ENCODE data around the gene HECW1. TPM values are rescaled to one million over a fixed set of nuclear protein-coding genes. Genes with fewer than 3 reads are reported as not detected.

HECW1 gene
- total RNA-seq, 2 donors from 2014 or later, result not detected

DNA sequence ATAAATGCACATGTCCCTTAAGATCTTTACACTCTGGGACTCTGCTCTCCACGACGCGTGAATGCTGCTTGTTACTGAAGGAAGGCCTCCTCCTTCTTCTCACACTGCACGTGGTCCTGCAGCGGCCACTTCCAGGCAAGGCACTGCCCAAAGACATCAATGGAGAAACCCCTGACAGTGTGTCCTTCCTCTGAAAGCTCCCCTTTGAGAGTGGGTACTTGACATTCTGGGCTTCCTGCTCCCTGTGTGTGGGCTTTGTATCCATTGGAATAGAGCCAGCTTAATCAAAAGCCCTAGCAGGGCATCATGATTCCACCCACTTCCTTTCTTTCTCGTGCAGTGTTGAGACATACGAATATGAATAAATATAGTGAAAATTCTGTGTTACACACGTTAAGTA lies 400.8 kb downstream of the HECW1 start:
- H3K9me3 Mint-ChIP-seq, result no peaks in the 10 kb centered on the region
- no peak overlapping the region for H3K27ac Mint-ChIP-seq

DNA sequence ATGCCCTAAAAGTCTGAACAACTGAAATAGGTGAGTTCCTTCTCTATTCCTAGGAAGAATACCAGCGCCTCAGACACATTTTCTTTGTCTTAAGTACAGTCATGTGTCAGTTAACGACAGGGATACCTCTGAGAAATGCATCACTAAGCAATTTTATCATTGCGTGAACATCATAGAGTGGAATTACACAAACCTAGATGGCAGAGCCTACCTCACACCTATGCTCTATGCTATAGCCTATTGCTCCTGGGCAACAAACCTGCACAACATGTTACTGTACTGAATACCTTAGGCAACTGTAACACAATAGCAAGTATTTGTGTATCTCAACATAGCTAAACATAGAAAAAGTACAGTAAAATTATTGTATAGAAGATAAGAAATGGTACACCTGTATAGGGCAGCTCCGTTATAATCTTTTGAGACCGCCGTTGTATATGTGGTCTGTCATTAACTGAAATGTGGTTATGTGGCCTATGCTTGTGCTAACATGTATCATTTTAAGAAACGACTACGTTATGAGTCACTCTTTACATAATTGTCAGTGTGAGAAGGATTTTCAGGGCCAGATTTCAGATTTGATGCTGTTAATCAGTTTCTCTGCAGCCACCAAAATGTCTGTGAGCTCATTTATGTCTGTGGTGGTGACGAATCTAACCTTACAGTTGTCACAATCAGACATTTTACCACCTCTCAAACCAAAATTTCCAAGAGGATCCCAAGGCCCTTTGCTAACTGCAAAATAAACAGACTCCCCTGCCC lies 404.3 kb downstream of the HECW1 start:
- DNase-seq (ENCODE audit: low spot score in 2 of 2) (no peak), ATAC-seq (peak; percentile 76 to 93)
- Mint-ChIP-seq H3K27ac (no peak overlapping the region), H3K36me3 (no peaks in the 10 kb centered on the region), H3K9me3 (no peaks in the 10 kb centered on the region)

More for the DNA sequence above, 400.8 kb downstream of the HECW1 start:
- DNase-seq (ENCODE audit: low spot score in 2 of 2) (no peak), ATAC-seq (no peak)
- H3K36me3 Mint-ChIP-seq, result no peaks in the 10 kb centered on the region

DNA sequence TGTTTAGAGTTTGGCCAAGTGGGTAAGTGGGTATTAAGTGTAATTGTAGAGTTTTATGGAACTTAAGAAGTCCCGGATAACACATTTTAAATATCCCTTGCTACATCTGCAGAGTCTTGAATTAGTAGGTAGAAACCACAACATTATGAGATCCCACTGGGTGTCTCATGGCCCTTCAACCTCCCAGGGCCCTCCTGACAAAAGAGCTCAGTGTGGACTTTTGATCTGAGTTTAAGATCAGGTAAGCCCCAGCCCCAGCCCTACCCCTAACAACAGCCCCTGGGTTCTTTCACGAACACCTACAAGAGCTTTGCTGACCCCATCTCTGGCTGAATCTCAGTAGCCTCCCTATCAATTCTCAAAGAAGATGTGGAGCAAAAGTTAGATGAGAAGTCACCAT lies 405.0 kb downstream of the HECW1 start:
- no peaks in the 10 kb centered on the region for H3K9me3 Mint-ChIP-seq
- peak overlapping the region in 1 of 2 donors; percentile 4 for H3K27ac Mint-ChIP-seq
- no peak for ATAC-seq
- no peaks in the 10 kb centered on the region for H3K36me3 Mint-ChIP-seq
- DNase-seq (ENCODE audit: low spot score in 2 of 2), result no peak

DNA sequence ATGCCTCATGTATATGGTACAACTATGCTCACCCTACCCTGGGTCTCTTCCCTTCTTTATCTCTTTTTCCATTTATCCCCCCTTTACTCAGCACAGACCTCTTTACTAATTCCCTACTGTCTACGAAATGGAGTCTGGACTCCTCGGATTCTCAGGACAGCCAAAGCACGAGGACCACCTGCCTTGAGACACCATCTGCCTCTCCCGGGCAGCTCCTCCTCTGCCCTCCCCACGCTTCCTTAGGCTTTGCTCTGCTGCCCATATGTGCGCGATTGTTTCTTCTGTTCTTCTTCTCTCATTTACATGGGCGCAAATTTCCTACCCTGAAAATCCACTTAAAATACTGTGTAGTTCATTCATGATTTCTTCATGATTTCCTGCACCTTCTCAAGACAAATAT lies 407.8 kb downstream of the HECW1 start:
- Mint-ChIP-seq H3K9me3 (no peaks in the 10 kb centered on the region), H3K36me3 (no peaks in the 10 kb centered on the region)
- no peak for ATAC-seq

DNA sequence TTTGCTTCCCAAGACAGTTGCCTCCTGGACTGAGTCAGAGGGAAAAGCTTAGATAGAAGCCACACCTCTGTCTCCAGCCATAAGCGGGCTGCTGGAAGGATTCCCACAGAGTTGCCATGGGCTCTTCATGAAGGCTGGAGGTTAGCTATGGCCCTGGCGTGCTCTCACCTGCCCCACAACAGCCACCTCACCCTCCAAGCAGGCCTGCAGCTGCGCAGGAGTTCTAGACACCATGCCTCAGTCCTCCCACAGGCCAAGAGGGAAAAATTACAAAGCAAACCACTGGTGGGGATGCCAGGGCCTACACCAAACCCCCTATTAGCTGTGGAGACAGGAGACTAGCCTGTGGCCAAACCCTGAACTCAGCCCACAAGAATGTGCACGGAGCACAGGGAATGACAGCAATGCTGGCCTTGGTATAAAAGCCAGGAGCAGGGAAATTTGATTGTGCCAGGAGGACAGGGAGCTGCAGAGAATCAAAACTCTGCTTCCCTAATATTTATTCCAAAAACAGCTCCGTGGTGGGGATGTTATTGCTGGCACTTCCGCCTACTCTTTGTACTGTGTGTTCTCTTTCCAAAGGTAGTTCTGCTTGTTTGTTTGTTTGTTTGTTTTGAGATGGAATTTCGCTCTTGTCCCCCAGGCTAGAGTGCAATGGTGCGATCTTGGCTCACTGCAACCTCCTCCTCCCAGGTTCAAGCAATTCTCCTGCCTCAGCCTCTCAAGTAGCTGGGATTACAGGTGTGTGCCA lies 410.1 kb downstream of the HECW1 start:
- Mint-ChIP-seq H3K36me3 (no peaks in the 10 kb centered on the region), H3K27ac (no peak overlapping the region), H3K9me3 (no peaks in the 10 kb centered on the region)
- ATAC-seq (no peak), DNase-seq (ENCODE audit: low spot score in 2 of 2) (no peak)

More for the DNA sequence above, 407.8 kb downstream of the HECW1 start:
- no peak for DNase-seq (ENCODE audit: low spot score in 2 of 2)
- no peak overlapping the region for H3K27ac Mint-ChIP-seq

DNA sequence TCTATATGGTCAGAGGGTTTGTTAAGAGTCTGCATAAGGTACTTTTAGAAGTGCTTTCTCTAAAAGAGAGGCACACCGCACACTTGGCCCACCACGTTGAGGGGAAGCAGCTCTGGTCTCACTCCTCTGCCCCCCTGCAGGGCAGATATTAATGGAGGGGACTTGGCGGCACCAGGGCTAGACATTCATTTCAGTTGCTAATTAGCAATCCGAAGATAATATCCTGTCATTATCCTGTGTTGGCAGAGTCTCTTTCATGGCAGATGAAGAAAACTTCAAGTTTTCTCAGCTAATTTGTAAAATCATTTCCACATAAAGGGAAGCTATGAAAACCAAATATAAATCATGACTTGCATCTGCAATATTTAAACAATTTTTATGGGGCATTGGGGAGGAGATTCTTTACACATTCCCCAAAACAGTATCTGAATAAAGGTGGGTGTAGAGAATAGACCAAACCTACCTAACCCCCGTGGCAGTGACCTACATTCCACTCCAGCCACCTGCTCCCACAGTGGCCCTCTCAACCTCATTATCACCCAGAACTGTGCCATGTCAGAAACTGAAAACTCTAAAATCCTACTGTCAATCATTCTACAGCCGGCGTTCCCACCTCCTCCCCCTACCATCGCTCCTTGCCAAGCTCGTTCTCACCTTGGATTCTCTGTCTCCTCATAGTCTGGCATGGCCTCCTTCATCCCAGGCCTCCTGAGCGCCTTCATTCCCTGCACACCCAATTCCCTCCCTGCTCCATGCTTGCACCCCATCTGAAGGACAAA lies 416.3 kb downstream of the HECW1 start:
- no peak for DNase-seq (ENCODE audit: low spot score in 2 of 2)
- Mint-ChIP-seq H3K36me3 (no peaks in the 10 kb centered on the region), H3K27ac (no peak overlapping the region), H3K9me3 (no peaks in the 10 kb centered on the region)
- ATAC-seq, result no peak

DNA sequence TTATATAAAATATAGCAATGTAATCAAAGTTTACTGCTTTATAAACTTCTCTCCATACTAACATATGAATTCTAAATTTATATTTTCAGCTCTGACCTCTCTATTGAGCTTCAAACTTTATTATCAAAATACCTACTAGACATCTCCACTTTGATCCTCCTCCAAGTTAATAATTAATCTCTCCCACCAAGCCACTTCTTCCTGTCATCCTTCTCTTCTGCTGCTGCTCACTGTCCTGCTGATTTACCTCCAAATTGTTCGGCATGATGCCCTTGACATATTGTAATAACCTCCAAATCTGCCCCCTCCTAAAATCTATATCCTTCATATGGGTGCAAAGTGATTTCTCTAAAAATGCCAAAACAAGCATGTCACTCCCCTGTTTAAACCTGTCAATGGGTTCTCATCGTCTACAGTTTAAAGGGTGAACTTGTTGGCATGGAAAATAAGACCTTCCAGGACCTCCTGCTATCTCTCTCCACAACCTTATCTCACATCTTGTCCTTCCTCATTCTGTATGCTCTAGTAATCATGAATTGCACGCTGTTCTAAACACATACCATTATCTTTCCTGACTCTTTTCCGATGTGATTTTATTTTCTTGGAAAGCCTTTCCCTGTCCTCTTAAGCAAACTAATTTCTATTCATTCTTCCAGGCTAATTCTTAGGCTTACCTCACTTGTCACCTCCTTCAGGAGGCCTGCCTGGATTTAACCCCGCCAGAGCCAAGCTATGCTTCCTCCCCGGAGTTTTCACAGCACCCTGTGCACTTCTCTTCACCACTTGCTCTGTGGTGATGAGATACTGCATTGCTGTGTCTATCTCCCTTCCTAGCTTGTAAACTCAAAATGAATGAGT lies 418.3 kb downstream of the HECW1 start:
- no peak overlapping the region for H3K27ac Mint-ChIP-seq
- no peaks in the 10 kb centered on the region for H3K36me3 Mint-ChIP-seq
- no peak for DNase-seq (ENCODE audit: low spot score in 2 of 2)
- ATAC-seq, result no peak
- no peaks in the 10 kb centered on the region for H3K9me3 Mint-ChIP-seq

DNA sequence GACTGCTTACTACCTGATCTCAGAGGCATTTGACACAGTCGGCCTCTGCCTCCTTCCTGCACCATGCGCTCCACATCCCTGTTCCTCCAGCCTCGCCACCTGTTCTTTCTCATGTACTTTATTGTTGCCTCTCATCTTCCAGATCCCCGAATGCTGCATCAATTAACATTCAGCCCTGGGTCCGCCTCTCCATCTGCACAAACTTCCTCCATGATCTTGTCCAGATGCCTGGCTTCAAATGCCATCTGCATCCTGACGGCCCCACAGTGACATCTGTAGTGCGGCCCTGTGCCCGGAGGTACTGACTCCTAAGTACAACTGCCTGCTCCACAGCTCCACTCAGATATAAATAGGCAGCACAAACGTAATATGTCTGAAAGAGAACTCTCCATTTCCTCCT lies 419.3 kb downstream of the HECW1 start:
- Mint-ChIP-seq H3K9me3 (no peaks in the 10 kb centered on the region), H3K27ac (no peak overlapping the region), H3K36me3 (no peaks in the 10 kb centered on the region)
- DNase-seq (ENCODE audit: low spot score in 2 of 2) (no peak), ATAC-seq (no peak)

DNA sequence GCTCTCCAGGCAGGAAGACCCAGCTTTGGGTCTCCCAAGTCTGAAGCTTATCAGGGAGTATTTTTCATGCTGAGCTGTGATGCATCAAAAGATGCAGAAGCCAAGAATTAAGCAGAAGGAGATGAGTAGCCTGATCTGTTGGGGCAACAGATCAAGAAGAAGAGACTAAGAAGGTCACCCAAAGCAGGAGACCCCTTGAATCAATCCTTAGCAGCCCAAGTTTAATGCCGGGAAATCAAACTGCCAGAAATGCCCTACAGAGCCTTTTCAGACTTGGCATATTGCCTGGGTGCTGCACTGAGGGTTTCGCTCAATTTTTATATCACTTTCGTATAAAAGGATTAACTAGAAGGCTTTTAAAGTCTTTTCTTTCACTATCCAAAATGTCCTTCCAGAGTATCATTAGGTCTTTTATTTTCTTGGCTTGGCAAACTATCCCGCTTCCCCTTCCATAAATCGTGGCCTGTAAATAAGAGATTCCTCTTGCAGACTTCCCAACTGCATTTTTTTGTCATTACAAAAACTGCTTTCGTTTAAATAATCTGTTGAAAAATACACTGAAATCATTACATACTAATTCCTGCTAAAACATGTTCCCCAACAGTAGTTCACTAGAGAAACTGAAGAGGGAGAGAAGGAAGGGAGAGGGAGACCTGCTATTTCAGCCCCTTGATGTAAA lies 421.5 kb downstream of the HECW1 start:
- no peak for ATAC-seq
- no peaks in the 10 kb centered on the region for H3K9me3 Mint-ChIP-seq
- DNase-seq (ENCODE audit: low spot score in 2 of 2), result no peak
- H3K36me3 Mint-ChIP-seq, result no peaks in the 10 kb centered on the region
- H3K27ac Mint-ChIP-seq, result no peak overlapping the region

DNA sequence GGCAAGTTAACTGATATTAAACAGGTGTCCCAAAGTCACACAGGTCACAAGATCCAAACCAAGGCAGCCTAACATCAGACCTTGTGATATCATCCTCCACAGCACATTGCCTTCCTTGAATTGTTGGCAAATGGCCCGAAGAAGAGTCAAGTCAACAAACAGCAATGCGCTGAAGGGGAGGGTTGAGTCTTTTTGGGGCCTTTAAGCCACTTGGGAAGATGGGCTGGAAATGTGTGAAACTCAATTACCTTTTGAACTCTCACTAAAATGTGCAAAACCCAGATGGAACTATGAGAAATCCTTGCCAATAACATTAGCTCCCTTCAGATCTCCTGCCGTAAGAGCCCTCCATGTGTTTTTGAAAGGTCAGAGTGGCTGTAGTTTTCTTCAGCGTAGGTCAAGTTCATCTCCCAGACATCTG lies 422.6 kb downstream of the HECW1 start:
- H3K36me3 Mint-ChIP-seq, result no peaks in the 10 kb centered on the region
- no peak for DNase-seq (ENCODE audit: low spot score in 2 of 2)
- no peaks in the 10 kb centered on the region for H3K9me3 Mint-ChIP-seq
- H3K27ac Mint-ChIP-seq, result no peak overlapping the region
- ATAC-seq, result no peak

DNA sequence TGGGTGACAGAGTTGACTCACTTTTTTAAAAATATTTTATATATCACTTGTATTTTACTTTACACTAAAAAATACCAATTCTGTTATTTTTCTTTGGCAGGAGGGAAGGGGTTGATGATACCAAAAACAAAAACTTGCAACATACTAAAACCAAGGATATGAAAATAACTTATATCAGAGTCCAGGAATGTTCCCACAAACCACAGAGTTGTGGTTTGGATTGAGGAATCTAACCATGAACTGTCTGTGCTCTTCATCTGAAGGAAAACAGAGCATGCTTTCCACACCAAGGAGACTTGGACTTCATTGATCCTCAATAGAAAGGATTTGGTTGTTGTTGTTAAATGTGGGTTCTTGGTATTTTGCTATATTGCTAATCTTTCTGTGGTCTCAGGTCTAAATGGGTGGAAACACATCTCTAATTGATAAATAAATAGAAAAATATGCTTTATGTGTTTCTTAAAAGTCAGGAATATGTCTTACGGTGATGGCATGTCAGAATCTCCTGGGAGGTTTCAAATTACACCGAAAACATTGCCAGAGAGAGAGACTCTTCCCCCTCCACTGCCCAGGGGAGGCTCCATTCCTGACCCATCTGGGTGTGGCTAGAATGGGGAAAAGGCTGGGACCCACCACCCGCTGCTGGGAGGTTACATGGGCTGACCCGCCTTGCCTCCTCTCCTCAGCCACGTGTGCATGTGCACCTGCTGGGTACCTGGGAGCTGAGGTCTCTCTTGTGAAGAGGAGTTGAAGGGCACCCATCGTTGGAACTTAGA lies 423.6 kb downstream of the HECW1 start:
- Mint-ChIP-seq H3K9me3 (no peaks in the 10 kb centered on the region), H3K27ac (peak overlapping the region in 1 of 2 donors; percentile 7), H3K36me3 (no peaks in the 10 kb centered on the region)
- ATAC-seq (no peak), DNase-seq (ENCODE audit: low spot score in 2 of 2) (no peak)

DNA sequence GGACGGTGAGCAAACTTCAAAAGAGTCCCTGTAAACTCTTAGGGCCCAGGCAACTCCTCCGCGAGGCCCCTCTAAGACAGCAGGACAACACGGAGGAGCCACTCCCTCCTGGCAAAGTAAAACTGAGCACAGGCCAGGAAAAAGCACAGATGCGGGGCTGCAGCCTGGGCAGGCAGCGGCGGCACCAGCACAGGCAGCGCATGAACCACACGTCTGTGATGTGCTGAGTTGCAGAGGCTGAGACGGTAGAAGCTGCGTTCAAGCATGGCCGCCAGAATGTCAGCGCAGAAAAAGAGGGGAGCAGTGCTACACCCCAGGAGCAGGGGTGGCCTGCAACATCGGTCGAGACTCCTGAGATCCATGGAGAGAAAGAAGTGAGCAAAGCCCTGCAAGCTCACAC lies 424.3 kb downstream of the HECW1 start:
- H3K27ac Mint-ChIP-seq, result peak overlapping the region in 1 of 2 donors; percentile 7
- no peaks in the 10 kb centered on the region for H3K36me3 Mint-ChIP-seq
- DNase-seq (ENCODE audit: low spot score in 2 of 2) (no peak), ATAC-seq (no peak)
- no peaks in the 10 kb centered on the region for H3K9me3 Mint-ChIP-seq

DNA sequence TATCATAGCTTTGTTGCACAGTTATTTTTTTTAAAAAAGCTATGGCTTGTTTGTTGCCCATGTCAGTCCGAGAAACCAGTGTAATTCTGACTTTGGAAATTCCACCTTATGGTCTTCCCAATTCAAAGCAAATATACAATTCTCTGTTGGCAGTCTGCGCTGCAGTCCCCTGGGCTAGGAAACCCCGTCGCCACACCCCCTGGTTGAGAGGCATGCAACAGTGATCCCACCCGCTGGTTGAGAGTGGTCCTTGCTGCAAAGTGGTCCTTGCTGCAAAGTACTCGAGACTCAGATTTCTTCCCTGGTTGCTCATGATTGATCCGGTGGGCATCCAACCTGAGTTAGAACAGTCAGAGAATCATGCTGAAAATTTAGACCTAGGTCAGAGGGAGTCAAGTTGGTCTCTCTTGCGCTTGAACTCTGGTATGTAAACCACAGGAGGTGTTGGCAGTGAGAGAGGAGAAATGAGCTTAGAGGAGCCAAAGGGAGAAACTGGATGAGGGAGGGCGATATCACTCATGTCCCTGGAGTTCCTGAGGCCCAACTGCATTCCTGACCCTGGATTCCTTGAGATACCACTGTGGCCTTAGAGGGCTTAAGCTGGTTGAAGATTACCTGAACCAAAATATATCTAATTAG lies 425.4 kb downstream of the HECW1 start:
- Mint-ChIP-seq H3K36me3 (no peaks in the 10 kb centered on the region), H3K27ac (no peak overlapping the region), H3K9me3 (no peaks in the 10 kb centered on the region)
- ATAC-seq (no peak), DNase-seq (ENCODE audit: low spot score in 2 of 2) (no peak)

DNA sequence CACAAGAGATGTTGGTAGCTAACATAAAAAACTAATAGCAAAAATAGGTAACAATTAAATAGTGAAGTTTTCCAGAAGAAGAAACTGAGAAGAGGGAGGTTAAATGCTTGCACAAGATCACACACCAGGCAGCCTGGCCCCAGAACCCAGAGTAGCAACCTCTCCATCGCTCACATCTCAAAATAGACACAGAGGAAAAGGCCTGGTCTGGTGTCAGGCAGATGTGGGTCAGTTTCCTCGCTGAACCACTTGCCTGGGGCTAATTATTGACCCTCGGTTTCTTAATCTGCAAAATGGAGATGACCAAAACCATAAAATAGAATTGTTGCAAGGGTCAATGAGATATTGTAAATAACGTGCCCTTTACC lies 425.9 kb downstream of the HECW1 start:
- no peaks in the 10 kb centered on the region for H3K9me3 Mint-ChIP-seq
- H3K36me3 Mint-ChIP-seq, result no peaks in the 10 kb centered on the region
- H3K27ac Mint-ChIP-seq, result no peak overlapping the region
- ATAC-seq (no peak), DNase-seq (ENCODE audit: low spot score in 2 of 2) (no peak)

DNA sequence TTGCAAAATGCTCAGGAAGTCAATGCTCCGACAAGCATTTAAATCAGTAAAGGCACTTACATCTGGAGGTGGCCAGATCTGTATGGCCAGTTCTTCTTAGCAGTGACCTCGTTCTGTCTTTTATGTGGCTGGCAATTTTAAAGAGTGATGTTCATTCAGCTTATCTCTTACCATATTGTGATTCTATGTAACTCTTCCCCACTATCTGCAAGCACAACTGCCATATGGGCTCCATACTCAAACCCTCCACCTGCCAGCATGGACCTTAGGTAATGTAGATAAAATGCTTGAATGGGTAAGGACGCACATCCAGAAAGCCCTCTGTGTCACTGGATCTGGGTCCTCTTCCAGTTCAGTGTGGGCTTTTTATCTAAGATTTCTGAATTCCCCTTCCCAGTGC lies 428.0 kb downstream of the HECW1 start:
- Mint-ChIP-seq H3K36me3 (no peaks in the 10 kb centered on the region), H3K27ac (no peak overlapping the region), H3K9me3 (no peaks in the 10 kb centered on the region)
- DNase-seq (ENCODE audit: low spot score in 2 of 2) (no peak), ATAC-seq (no peak)

All from activated naive CD4-positive, alpha-beta T cell treated with anti-CD3 and anti-CD28 coated beads, Interleukin-2, amount 50 U/mL, for 72 hours (primary cell).